ENCODE results near the gene SLC10A7. TPM values are rescaled to one million over a fixed set of nuclear protein-coding genes. Genes with fewer than 3 reads are reported as not detected.

SLC10A7 gene
- total RNA-seq, 1 donor: 20.3 TPM

DNA sequence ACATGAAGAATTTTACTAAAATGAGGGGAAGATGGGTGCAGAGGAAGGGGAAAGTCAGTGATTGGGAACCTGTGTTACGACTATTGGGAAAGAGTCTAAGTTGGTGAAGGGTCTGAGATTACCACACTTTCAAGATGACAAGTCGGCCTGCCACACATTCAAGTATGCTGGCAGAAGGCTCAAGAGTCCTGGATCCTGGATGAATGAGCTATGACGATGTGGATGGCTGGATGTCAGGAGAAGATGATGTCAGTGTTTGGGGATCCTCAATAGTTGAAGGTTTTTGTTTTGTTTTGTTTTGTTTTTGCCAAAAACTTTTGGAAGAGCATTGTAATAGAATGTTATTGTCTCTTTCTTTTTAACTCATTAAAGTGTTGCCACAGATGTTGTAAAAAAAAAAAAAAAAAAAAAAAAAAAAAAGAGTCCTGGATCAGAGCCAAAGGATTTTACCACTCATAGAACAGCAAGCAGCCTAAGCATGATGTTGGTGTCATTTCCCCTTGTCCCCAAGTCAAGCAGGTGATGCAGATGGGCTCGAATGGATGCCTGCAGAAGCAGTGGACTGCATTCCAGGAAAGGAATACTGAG lies 186.8 kb downstream of the SLC10A7 start:
- no peak overlapping the region for H3K4me3 ChIP-seq (ENCODE audit: low read depth, low read length)
- TF ChIP-seq, protein P1, sequence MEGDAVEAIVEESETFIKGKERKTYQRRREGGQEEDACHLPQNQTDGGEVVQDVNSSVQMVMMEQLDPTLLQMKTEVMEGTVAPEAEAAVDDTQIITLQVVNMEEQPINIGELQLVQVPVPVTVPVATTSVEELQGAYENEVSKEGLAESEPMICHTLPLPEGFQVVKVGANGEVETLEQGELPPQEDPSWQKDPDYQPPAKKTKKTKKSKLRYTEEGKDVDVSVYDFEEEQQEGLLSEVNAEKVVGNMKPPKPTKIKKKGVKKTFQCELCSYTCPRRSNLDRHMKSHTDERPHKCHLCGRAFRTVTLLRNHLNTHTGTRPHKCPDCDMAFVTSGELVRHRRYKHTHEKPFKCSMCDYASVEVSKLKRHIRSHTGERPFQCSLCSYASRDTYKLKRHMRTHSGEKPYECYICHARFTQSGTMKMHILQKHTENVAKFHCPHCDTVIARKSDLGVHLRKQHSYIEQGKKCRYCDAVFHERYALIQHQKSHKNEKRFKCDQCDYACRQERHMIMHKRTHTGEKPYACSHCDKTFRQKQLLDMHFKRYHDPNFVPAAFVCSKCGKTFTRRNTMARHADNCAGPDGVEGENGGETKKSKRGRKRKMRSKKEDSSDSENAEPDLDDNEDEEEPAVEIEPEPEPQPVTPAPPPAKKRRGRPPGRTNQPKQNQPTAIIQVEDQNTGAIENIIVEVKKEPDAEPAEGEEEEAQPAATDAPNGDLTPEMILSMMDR (IDR thresholded peaks at IDR 0.05; ENCODE audit: insufficient read depth, low read depth, low read length): no peak
- no peak for DNase-seq (ENCODE audit: low read depth)

DNA sequence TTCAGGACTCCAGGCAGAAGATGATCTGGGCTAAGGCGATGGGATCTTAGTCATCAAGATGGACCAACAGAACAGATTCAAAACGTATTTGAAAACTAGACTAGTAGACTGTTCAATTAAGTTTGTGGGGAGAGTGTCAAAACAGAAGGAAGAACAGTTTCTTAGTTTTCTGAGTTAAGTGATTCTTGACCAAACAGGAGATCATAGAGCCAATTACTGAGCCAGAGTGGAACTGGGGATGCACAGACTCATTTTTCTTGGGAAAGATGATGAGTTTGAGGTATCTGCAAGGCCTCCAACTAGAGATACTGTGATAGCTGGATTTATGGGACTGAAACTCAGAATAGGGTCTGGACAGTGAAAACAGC lies 187.9 kb downstream of the SLC10A7 start:
- H3K4me3 ChIP-seq (ENCODE audit: low read depth, low read length): peak overlapping the region; percentile 46
- no peak for DNase-seq (ENCODE audit: low read depth)
- TF ChIP-seq, protein P1 (IDR thresholded peaks at IDR 0.05; ENCODE audit: insufficient read depth, low read depth, low read length): no peak

DNA sequence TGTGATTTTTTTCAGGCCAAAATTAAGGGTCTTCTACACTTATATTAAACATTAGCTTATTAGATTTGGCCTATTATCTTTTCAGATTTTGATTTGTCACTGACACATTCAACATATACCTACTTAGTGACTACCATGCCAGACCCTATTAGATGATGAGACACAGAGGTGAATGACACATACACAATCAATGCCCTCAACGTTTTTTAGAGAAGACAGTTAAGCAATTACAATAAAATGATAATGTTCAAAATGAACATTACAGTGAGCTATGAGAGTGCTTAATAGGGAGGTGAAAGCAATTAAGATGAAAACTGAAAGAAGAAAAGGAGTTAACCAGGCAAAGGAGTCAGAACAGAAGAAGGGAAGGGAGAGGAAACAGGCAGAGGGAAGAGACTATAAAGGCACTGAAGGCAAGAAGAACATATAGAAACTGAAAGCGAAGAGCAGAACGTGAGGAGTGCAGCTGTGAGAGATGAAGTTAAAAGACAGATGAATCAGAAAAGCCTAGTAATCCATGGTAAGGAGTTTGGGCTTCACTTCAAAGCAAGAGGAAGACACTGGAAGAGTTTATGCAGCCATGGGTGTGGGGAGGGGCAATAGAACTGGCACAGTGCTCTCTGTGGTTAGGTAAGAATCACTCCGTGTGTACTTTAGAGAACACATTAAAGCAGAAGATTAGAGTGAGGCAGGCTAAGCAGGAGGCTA lies 188.4 kb downstream of the SLC10A7 start:
- peak; percentile 91 for DNase-seq (ENCODE audit: low read depth)

DNA sequence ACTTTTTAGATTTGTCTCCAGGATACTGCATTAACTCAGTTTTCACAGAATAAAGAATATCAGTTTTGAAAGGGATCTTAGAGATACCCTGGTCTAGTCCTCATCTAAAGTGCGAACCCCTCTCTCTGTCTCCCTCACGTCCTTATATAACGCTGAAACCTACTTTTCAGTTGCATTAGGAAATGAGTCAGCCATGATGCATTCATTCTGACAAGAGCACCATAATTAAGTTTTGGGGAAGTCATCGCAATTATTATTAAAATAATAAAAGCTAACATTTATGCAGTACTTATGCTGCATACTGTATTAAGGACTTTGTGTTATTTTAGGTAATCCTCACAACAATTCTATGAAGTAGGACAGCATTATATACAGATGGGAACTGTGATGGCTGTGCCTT lies 191.3 kb downstream of the SLC10A7 start:
- DNase-seq (ENCODE audit: low read depth): no peak
- TF ChIP-seq, protein P1 (IDR thresholded peaks at IDR 0.05; ENCODE audit: insufficient read depth, low read depth, low read length): no peak
- H3K4me3 ChIP-seq (ENCODE audit: low read depth, low read length): no peak overlapping the region

More for the DNA sequence above, 188.4 kb downstream of the SLC10A7 start:
- H3K4me3 ChIP-seq (ENCODE audit: low read depth, low read length): peak overlapping the region; percentile 46
- TF ChIP-seq, protein P1 (IDR thresholded peaks at IDR 0.05; ENCODE audit: insufficient read depth, low read depth, low read length): no peak

DNA sequence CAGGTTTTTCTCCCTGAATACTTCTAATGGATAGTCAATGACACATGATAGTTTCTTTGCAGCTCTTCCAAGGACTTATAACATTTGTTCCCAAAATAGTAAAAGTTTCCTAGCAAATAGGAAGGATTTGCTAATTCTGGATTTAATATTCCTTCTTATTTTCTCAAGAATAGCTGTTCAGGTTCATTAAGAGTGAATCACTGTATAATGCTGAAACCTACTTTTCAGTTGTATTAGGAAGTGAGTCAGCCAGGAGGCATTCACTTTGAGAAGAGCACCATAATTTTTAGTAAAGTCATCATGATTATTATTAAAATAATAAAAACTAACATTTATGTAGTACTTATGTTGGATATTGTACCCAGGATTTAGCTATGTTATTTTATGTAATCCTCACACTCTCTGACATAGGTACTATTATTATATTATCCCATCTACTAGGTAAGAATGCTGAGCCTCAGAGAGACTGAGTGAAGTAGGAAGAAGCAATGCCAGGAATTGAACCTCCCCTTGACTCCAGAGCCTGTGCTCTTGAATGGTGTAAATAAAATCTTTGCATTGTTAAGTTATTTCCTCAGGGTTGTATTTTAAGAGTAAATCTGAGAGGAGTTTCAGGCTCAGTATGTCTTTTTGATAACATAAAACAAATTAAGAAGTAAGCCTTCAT lies 192.6 kb downstream of the SLC10A7 start:
- TF ChIP-seq, protein P1 (IDR thresholded peaks at IDR 0.05; ENCODE audit: insufficient read depth, low read depth, low read length): no peak
- DNase-seq (ENCODE audit: low read depth): peak; percentile 61
- no peak overlapping the region for H3K4me3 ChIP-seq (ENCODE audit: low read depth, low read length)

DNA sequence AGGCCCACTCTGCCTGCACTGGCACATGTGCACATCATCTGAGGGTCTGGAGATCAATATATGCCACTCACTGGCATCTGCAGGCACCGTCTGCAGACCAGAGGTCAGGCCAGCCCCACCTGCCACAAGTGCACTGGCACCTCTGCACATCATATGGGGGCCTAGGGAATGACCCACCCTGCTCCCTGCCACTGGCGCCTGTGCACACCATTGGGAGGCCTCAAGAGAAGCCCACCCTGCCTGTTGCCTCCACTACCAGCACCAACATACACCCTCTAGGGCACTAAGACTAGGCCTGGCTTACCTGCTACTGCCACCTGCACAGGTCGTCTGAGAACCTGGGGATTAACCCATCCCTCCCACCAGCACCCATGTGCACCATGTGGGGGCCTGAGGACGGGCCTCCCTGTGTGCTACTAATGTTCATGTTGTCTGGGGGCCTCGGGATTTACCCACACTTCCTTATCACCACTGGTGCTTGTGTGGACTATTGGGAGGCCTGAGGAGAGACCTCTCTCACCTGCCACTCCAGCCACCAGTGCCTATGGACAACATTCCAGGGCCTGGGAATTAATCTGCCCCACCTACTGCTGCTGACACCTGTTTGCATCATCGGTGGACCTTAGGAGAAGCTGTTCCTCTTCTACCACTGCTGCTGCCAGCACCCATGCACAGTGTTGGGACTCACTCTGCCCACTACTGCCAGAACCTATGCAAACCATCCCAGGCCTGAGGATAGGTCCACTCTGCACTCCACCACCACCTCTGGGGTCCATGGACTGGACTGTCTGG lies 193.7 kb downstream of the SLC10A7 start:
- H3K4me3 ChIP-seq (ENCODE audit: low read depth, low read length): no peak overlapping the region
- no peak for DNase-seq (ENCODE audit: low read depth)
- TF ChIP-seq, protein P1 (IDR thresholded peaks at IDR 0.05; ENCODE audit: insufficient read depth, low read depth, low read length): no peak
